GM18502 (cell line): ENCODE measurements around the gene TMEM187.

Source experiments
- ATAC-seq: cut with Tn5 transposase; IDR thresholded peaks from one replicate; pipeline ENCODE4 v1.9.1; 2021; ENCODE audit warnings: mild to moderate bottlenecking; ENCODE audit not compliant: unreplicated experiment, poor library complexity

TMEM187 gene

GRCh38 chrX:153953342-153953830, 19.2 kb upstream of the TMEM187 start:
- ATAC-seq: peak; percentile 71

- ATAC-seq: no peak
These were observed 18.5 kb upstream of the TMEM187 start for GRCh38 chrX:153953892-153954557.

GRCh38 chrX:153954558-153955227, 17.9 kb upstream of the TMEM187 start:
- ATAC-seq: no peak

- ATAC-seq: no peak
These were observed 17.3 kb upstream of the TMEM187 start for GRCh38 chrX:153955228-153955732.

GRCh38 chrX:153956044-153956907, 16.3 kb upstream of the TMEM187 start:
- ATAC-seq: no peak

GRCh38 chrX:153957224-153957623, 15.3 kb upstream of the TMEM187 start:
- no peak for ATAC-seq

GRCh38 chrX:153958605-153959004, 13.9 kb upstream of the TMEM187 start:
- ATAC-seq: no peak

- no peak for ATAC-seq
These were observed 12.9 kb upstream of the TMEM187 start for GRCh38 chrX:153959649-153960048.

- ATAC-seq: no peak
These were observed 12.5 kb upstream of the TMEM187 start for GRCh38 chrX:153960077-153960476.

- ATAC-seq: no peak
These were observed 11.8 kb upstream of the TMEM187 start for GRCh38 chrX:153960786-153961185.

- ATAC-seq: no peak
These were observed 11.3 kb upstream of the TMEM187 start for GRCh38 chrX:153961292-153961691.

GRCh38 chrX:153963546-153963945, 9.0 kb upstream of the TMEM187 start:
- ATAC-seq: no peak

GRCh38 chrX:153964105-153964504, 8.4 kb upstream of the TMEM187 start:
- no peak for ATAC-seq

- no peak for ATAC-seq
These were observed 7.1 kb upstream of the TMEM187 start for GRCh38 chrX:153965406-153965805.

- ATAC-seq: no peak
These were observed 6.3 kb upstream of the TMEM187 start for GRCh38 chrX:153966283-153966688.

GRCh38 chrX:153966841-153967535, 5.6 kb upstream of the TMEM187 start:
- no peak for ATAC-seq

- no peak for ATAC-seq
These were observed 4.9 kb upstream of the TMEM187 start for GRCh38 chrX:153967536-153968224.

- no peak for ATAC-seq
These were observed 4.3 kb upstream of the TMEM187 start for GRCh38 chrX:153968255-153968654.

GRCh38 chrX:153968754-153969124, 3.8 kb upstream of the TMEM187 start:
- ATAC-seq: no peak
